ENCODE data around the gene SLC25A45. TPM values are rescaled to one million over a fixed set of nuclear protein-coding genes. Genes with fewer than 3 reads are reported as not detected.

Gene SLC25A45
- total RNA-seq, 2 experiments from 2014 or later, result 12.8 to 14.4 TPM

Other genes with a start within 250 kb of the SLC25A45 start
- 10 to 100 TPM; 20.6 to 26.8 TPM for gene SYVN1, start 248.1 kb downstream of the SLC25A45 start, total RNA-seq
- not detected for gene SPDYC, start 212.4 kb downstream of the SLC25A45 start, total RNA-seq
- 10 to 100 TPM; 72.6 to 74.7 TPM for gene CAPN1, start 200.7 kb downstream of the SLC25A45 start, total RNA-seq
- 10 to 100 TPM; 55.2 to 63.8 TPM for gene POLA2, start 120.7 kb downstream of the SLC25A45 start, total RNA-seq
- gene CDC42EP2, start 67.8 kb downstream of the SLC25A45 start, total RNA-seq, result 1 to 10 TPM in 1 of 2 experiments, not detected in 1; 1.2 TPM
- 10 to 100 TPM; 50.3 to 61.5 TPM for gene DPF2, start 48.8 kb downstream of the SLC25A45 start, total RNA-seq
- 1 to 10 TPM in 1 of 2 experiments, under 1 TPM in 1; 0.65 to 1.4 TPM for gene TIGD3, start 27.9 kb downstream of the SLC25A45 start, total RNA-seq
- gene FRMD8, start 4.0 kb upstream of the SLC25A45 start, total RNA-seq, result 10 to 100 TPM; 26.8 to 33.3 TPM
- 100 to 1,000 TPM; 313 to 358 TPM for gene NEAT1, start 40.2 kb upstream of the SLC25A45 start, total RNA-seq
- 1,000 to 10,000 TPM; 3,856 to 3,869 TPM for gene MALAT1, start 116.4 kb upstream of the SLC25A45 start, total RNA-seq
- 10 to 100 TPM; 71.5 to 76.8 TPM for gene SCYL1, start 142.4 kb upstream of the SLC25A45 start, total RNA-seq
- gene LTBP3, start 175.7 kb upstream of the SLC25A45 start, total RNA-seq, result 10 to 100 TPM; 55.4 to 56.0 TPM
- gene ZNRD2, start 187.8 kb upstream of the SLC25A45 start, total RNA-seq, result 10 to 100 TPM; 54.3 to 54.7 TPM
- gene FAM89B, start 189.9 kb upstream of the SLC25A45 start, total RNA-seq, result 10 to 100 TPM; 12.7 to 16.0 TPM
- gene EHBP1L1, start 193.4 kb upstream of the SLC25A45 start, total RNA-seq, result 10 to 100 TPM; 94.0 to 99.4 TPM
- under 1 TPM in 1 of 2 experiments, not detected in 1; 0.77 TPM for gene KCNK7, start 213.2 kb upstream of the SLC25A45 start, total RNA-seq
- gene MAP3K11, start 231.6 kb upstream of the SLC25A45 start, total RNA-seq, result 10 to 100 TPM; 40.3 to 45.6 TPM
- gene PCNX3, start 233.1 kb upstream of the SLC25A45 start, total RNA-seq, result 10 to 100 TPM; 34.3 to 34.4 TPM